Left ventricle myocardium superior (tissue), 1 donor: Measurements from ENCODE around the gene F2RL3. TPM values are rescaled to one million over a fixed set of nuclear protein-coding genes. Genes with fewer than 3 reads are reported as not detected.

ENCODE experiments used
- total RNA-seq: library from RNA; stranded (reverse); fragmentation: NEBNext Ultra II Directional; extraction: Animal tissue kit (Norgen Biotek cat#: 25700); gene quantifications from one replicate; pipeline ENCODE4 v1.2.1, GENCODE V29; 2021
- donor health status: DM: no; HTN: yes; CAD: no; lungs with severe emphysema.

Gene F2RL3
- total RNA-seq, 1 donor from 2014 or later = 0.30 TPM

Other genes starting within 250 kb of the F2RL3 start
- 32.5 TPM for gene SMIM7, start 228.9 kb upstream of the F2RL3 start, total RNA-seq
- 50.5 TPM for gene TMEM38A, start 227.9 kb upstream of the F2RL3 start, total RNA-seq
- gene NWD1, start 169.2 kb upstream of the F2RL3 start, total RNA-seq = not detected
- gene SIN3B, start 59.6 kb upstream of the F2RL3 start, total RNA-seq = 26.0 TPM
- gene CPAMD8, start 137.8 kb downstream of the F2RL3 start, total RNA-seq = 12.5 TPM
- 6.1 TPM for gene HAUS8, start 186.5 kb downstream of the F2RL3 start, total RNA-seq
- gene MYO9B, start 186.8 kb downstream of the F2RL3 start, total RNA-seq = 38.1 TPM